H9 (cell line): ENCODE measurements around the gene S1PR2. TPM values are rescaled to one million over a fixed set of nuclear protein-coding genes. Genes with fewer than 3 reads are reported as not detected.

ENCODE experiments used
- DNase-seq: peaks from one replicate; pipeline ENCODE4 v3.0.0-alpha.2; 2017
- H2AFZ ChIP-seq: one replicate; pipeline ENCODE4 v1.6.1; 2013; ENCODE audit warnings: mild to moderate bottlenecking, low read length, control low read depth, moderate library complexity
- H2AK5ac ChIP-seq: 2 replicates; pipeline ENCODE4 v1.6.1; 2013; ENCODE audit warnings: low read length, control low read depth, mixed read lengths; ENCODE audit not compliant: insufficient read length
- H2BK120ac ChIP-seq: one replicate; pipeline ENCODE4 v1.6.1; 2013; ENCODE audit warnings: low read depth, mild to moderate bottlenecking, low read length, control low read depth, inconsistent platforms; ENCODE audit not compliant: poor library complexity, severe bottlenecking
- H2BK12ac ChIP-seq: 2 replicates; pipeline ENCODE4 v1.6.1; 2013; ENCODE audit warnings: low read length, control low read depth, mixed read lengths, low read depth; ENCODE audit not compliant: insufficient read length
- H2BK15ac ChIP-seq: 2 replicates; pipeline ENCODE4 v1.6.1; 2013; ENCODE audit warnings: low read depth, low read length, control low read depth
- H2BK20ac ChIP-seq: one replicate; pipeline ENCODE4 v1.6.1; 2013; ENCODE audit warnings: low read depth, mild to moderate bottlenecking, low read length, control low read depth, inconsistent platforms; ENCODE audit not compliant: poor library complexity, severe bottlenecking
- H2BK5ac ChIP-seq: 2 replicates; pipeline ENCODE4 v1.6.1; 2013; ENCODE audit warnings: low read length, control low read depth, mixed read lengths; ENCODE audit not compliant: insufficient read length
- H3K14ac ChIP-seq: 2 replicates; pipeline ENCODE4 v1.6.1; 2013; ENCODE audit warnings: low read length, control low read depth; ENCODE audit not compliant: insufficient read depth
- H3K18ac ChIP-seq: 2 replicates; pipeline ENCODE4 v1.6.1; 2013; ENCODE audit warnings: low read depth, mild to moderate bottlenecking, mixed read lengths, low read length, control low read depth; ENCODE audit not compliant: insufficient read length
- H3K23ac ChIP-seq: 2 replicates; pipeline ENCODE4 v1.6.1; 2013; ENCODE audit warnings: low read length, control low read depth, mixed read lengths, low read depth; ENCODE audit not compliant: insufficient read length
- H3K23me2 ChIP-seq: 2 replicates; pipeline ENCODE4 v1.6.1; 2013; ENCODE audit warnings: low read depth, mild to moderate bottlenecking, mixed read lengths, low read length, control low read depth; ENCODE audit not compliant: insufficient read length, poor library complexity, severe bottlenecking
- H3K27ac ChIP-seq: 2 replicates; pipeline ENCODE4 v1.5.1; 2013; ENCODE audit warnings: low read length, control low read depth, mixed read lengths, low read depth; ENCODE audit not compliant: insufficient read length
- H3K27me3 ChIP-seq: 2 replicates; pipeline ENCODE4 v1.6.1; 2013; ENCODE audit warnings: low read length, control low read depth, inconsistent platforms; ENCODE audit not compliant: insufficient read depth
- H3K4ac ChIP-seq: 2 replicates; pipeline ENCODE4 v1.6.1; 2013; ENCODE audit warnings: low read depth, mild to moderate bottlenecking, control low read depth, inconsistent platforms, low read length, moderate library complexity
- H3K4me1 ChIP-seq: 2 replicates; pipeline ENCODE4 v1.6.1; 2013; ENCODE audit warnings: low read length, control low read depth, inconsistent platforms; ENCODE audit not compliant: insufficient read depth
- H3K4me2 ChIP-seq: 2 replicates; pipeline ENCODE4 v1.6.1; 2013; ENCODE audit warnings: low read length, control low read depth, mixed read lengths; ENCODE audit not compliant: insufficient read length, insufficient read depth
- H3K56ac ChIP-seq: 2 replicates; pipeline ENCODE4 v1.6.1; 2013; ENCODE audit warnings: low read depth, mild to moderate bottlenecking, mixed read lengths, low read length, control low read depth; ENCODE audit not compliant: insufficient read length
- H3K79me1 ChIP-seq: 2 replicates; pipeline ENCODE4 v1.6.1; 2013; ENCODE audit warnings: low read depth, mild to moderate bottlenecking, moderate library complexity, low read length, control low read depth, inconsistent platforms; ENCODE audit not compliant: insufficient read depth, poor library complexity, severe bottlenecking
- H3K79me2 ChIP-seq: 2 replicates; pipeline ENCODE4 v1.6.1; 2013; ENCODE audit warnings: low read length, control low read depth, inconsistent platforms; ENCODE audit not compliant: insufficient read depth
- H3K9ac ChIP-seq: 2 replicates; pipeline ENCODE4 v1.6.1; 2013; ENCODE audit warnings: low read length, control low read depth, mixed read lengths; ENCODE audit not compliant: insufficient read length; ENCODE audit errors: extremely low read depth
- H3K9me3 ChIP-seq: one replicate; pipeline ENCODE4 v1.6.1; 2013; ENCODE audit warnings: low read depth, low read length, inconsistent platforms; ENCODE audit not compliant: control insufficient read depth
- H3T11ph ChIP-seq: one replicate; pipeline ENCODE4 v1.6.1; 2013; ENCODE audit warnings: mild to moderate bottlenecking, low read length, control low read depth, inconsistent platforms
- H4K20me1 ChIP-seq: one replicate; pipeline ENCODE4 v1.6.1; 2013; ENCODE audit not compliant: control insufficient read depth, insufficient read length, insufficient read depth
- H4K5ac ChIP-seq: 2 replicates; pipeline ENCODE4 v1.6.1; 2013; ENCODE audit warnings: low read depth, mild to moderate bottlenecking, mixed read lengths, low read length, control low read depth; ENCODE audit not compliant: insufficient read length
- H4K8ac ChIP-seq: replicated peaks from 2 replicates; pipeline ENCODE4 v1.6.1; 2013; ENCODE audit warnings: low read length, control low read depth, mixed read lengths, low read depth; ENCODE audit not compliant: insufficient read length
- H4K91ac ChIP-seq: 2 replicates; pipeline ENCODE4 v1.6.1; 2013; ENCODE audit warnings: low read depth, mild to moderate bottlenecking, moderate library complexity, mixed read lengths, low read length, control low read depth; ENCODE audit not compliant: insufficient read length
- H3K27ac Mint-ChIP-seq, 3 experiments: 2 replicates in 2 of 3; 3 replicates in 1 of 3; pipeline ENCODE4 v1.8.0; 2020 to 2021; ENCODE audit warnings: mixed read lengths in 3 of 3, mild to moderate bottlenecking in 1 of 3, moderate library complexity in 1 of 3
- H3K27me3 Mint-ChIP-seq: 2 replicates; pipeline ENCODE4 v1.8.0; 2021; ENCODE audit warnings: low read depth, mild to moderate bottlenecking, moderate library complexity, mixed read lengths
- H3K36me3 Mint-ChIP-seq, 3 experiments: 2 replicates in 2 of 3; 3 replicates in 1 of 3; pipeline ENCODE4 v1.8.0; 2020 to 2021; ENCODE audit warnings: low read depth in 3 of 3, mixed read lengths in 3 of 3; ENCODE audit not compliant: insufficient read depth in 1 of 3
- H3K4me1 Mint-ChIP-seq, 2 experiments: 2 replicates each; pipeline ENCODE4 v1.8.0; 2020; ENCODE audit warnings: mixed read lengths in 2 of 2
- H3K4me3 Mint-ChIP-seq, 2 experiments: 2 replicates in 1 of 2; 3 replicates in 1 of 2; pipeline ENCODE4 v1.8.0; 2020 to 2021; ENCODE audit warnings: mild to moderate bottlenecking in 2 of 2, mixed read lengths in 2 of 2, moderate library complexity in 1 of 2
- H3K9me3 Mint-ChIP-seq, 2 experiments: 2 replicates in 1 of 2; 3 replicates in 1 of 2; pipeline ENCODE4 v1.8.0; 2020; ENCODE audit warnings: mild to moderate bottlenecking in 2 of 2, mixed read lengths in 2 of 2, moderate library complexity in 1 of 2
- WGBS: extraction: QIAGEN DNeasy Blood & Tissue Kit; methylation state at CpG from one replicate; pipeline ENCODE4 v1.1.7; 2013; ENCODE audit warnings: missing lambda C conversion rate, low lambda C conversion rate, mixed read lengths; ENCODE audit not compliant: insufficient read length; ENCODE audit errors: extremely low coverage; 5-methylcytosine and 5-hydroxymethylcytosine counted together
- total RNA-seq: library from RNA; stranded (reverse); gene quantifications from 2 replicates; pipeline ENCODE4 v1.2.1, GENCODE V29; 2021
- TF ChIP-seq, protein P1 (sequence below): fragments of 200-600 bp; sonication (generic); conservative IDR thresholded peaks from 3 replicates; pipeline ENCODE4 v1.8.0; 2021; ENCODE audit warnings: antibody characterized with exemption, mild to moderate bottlenecking

The S1PR2 gene
- total RNA-seq, 1 experiment from 2014 or later, result 11.5 TPM

DNA sequence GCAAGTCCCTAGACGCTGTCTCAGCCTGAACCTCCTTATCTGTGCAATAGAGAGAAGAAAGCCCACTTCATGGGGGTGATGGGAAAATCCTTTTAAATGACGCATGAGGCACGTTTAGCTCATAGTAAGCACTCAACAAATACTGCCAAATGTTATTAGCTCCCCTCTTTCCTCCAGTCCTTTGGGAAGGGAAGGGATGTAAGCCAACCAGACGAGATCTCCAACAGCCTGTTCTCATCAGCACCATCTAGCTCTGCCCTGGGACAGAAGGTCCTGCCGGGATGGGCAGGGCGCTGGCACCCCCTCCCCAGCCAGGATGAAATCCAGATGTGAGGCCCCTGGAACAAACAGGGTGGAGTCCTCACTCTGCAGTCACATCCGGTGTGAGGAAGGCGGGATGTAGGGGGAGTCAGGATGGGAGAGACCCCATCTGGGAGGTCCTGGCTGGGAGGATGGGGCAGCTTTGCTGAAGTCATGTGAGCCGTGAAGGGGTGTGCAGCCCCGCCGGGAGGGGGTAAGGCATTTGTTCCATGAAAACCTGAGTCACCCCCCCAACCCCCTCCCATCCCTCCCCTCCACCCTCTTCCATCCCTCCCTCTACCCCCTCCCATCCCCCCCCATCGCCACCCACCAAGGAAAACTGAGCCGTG, 4.6 kb downstream of the S1PR2 start:
- Histone ChIP-seq H3K56ac (no peak overlapping the region), H3K79me2 (no peaks in the 10 kb centered on the region), H3K4me1 (no peaks in the 10 kb centered on the region), H2BK120ac (no peak overlapping the region), H2BK12ac (no peak overlapping the region), H3K18ac (no peak overlapping the region), H4K91ac (no peak overlapping the region), H3K27me3 (no peaks in the 10 kb centered on the region), H3K27ac (no peak overlapping the region), H2AFZ (no peak overlapping the region), H3K14ac (no peak overlapping the region), H2BK5ac (no peak overlapping the region), H4K20me1 (no peaks in the 10 kb centered on the region), H4K5ac (no peak overlapping the region), H3K23me2 (peaks cover 13% of the 10 kb centered on the region), H3K4me2 (no peak overlapping the region), H2BK15ac (no peak overlapping the region), H3K79me1 (no peaks in the 10 kb centered on the region), H3T11ph (no peak overlapping the region), H3K9me3 (no peaks in the 10 kb centered on the region), H4K8ac (no peak overlapping the region), H3K9ac (no peak overlapping the region), H2AK5ac (no peak overlapping the region), H3K23ac (no peak overlapping the region), H3K4ac (no peak overlapping the region), H2BK20ac (no peak overlapping the region)
- Mint-ChIP-seq H3K9me3 (no peaks in the 10 kb centered on the region), H3K4me1 (peaks cover 8 to 16% of the 10 kb centered on the region in 2 experiments), H3K27ac (peak overlapping the region in 1 of 3 experiments; percentile 30; a peak in 2 of 7 replicates), H3K36me3 (peaks cover 3 to 13% (median 8%) of the 10 kb centered on the region in 3 experiments; a peak in 6 of 7 replicates), H3K4me3 (no peak overlapping the region), H3K27me3 (no peaks in the 10 kb centered on the region; the same call in none of the 2 replicates)
- DNase-seq, result no peak
- WGBS, result no CpG with 5 or more reads among the region's 13 CpGs
- TF ChIP-seq, protein P1, sequence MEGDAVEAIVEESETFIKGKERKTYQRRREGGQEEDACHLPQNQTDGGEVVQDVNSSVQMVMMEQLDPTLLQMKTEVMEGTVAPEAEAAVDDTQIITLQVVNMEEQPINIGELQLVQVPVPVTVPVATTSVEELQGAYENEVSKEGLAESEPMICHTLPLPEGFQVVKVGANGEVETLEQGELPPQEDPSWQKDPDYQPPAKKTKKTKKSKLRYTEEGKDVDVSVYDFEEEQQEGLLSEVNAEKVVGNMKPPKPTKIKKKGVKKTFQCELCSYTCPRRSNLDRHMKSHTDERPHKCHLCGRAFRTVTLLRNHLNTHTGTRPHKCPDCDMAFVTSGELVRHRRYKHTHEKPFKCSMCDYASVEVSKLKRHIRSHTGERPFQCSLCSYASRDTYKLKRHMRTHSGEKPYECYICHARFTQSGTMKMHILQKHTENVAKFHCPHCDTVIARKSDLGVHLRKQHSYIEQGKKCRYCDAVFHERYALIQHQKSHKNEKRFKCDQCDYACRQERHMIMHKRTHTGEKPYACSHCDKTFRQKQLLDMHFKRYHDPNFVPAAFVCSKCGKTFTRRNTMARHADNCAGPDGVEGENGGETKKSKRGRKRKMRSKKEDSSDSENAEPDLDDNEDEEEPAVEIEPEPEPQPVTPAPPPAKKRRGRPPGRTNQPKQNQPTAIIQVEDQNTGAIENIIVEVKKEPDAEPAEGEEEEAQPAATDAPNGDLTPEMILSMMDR, result no peak
